Measurements from ENCODE around the gene DLGAP1. TPM values are rescaled to one million over a fixed set of nuclear protein-coding genes. Genes with fewer than 3 reads are reported as not detected.

Gene DLGAP1
- total RNA-seq, 2 experiments from 2014 or later = 0.31 to 0.36 TPM

DNA sequence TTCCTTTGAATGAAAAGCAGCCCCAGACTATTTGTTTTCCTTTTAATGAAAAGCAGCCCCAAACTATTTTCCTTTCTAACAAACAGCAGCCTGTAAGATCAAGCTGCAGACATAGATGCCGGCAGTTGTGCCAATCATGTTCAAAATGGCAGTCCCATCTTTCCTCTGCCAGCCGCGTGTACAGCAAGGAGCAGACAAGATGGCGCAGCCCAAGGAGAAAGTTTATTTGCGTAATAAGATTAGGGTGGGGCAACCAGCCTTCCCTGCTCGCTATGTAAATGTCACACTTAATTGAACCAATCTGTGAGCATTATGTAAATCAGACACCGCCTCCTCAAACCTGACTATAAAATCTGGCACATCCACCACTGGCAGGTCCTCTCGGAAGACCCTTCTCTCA, 779.1 kb downstream of the DLGAP1 start:
- POLR2A ChIA-PET = no interaction called here
- CTCF ChIA-PET = no interaction called here
- H3K36me3 Mint-ChIP-seq (ENCODE audit: low read depth) = no peaks in the 10 kb centered on the region
- Histone ChIP-seq H3K27ac (ENCODE audit: low read depth in 1 of 2, low read length in 2 of 2) (no peak overlapping the region), H3K4me3 (ENCODE audit: low read length) (no peak overlapping the region), H3K9me3 (ENCODE audit: control insufficient read depth in 1 of 2, insufficient read depth in 1 of 2, low read length in 2 of 2) (no peaks in the 10 kb centered on the region), H3K27me3 (ENCODE audit: control insufficient read depth in 1 of 2, insufficient read depth in 2 of 2, low read length in 2 of 2) (no peaks in the 10 kb centered on the region), H3K4me1 (ENCODE audit: insufficient read depth, low read length) (no peaks in the 10 kb centered on the region), H3K36me3 (ENCODE audit: insufficient read depth, low read length) (no peaks in the 10 kb centered on the region)
- no peaks in the 10 kb centered on the region for H3K4me1 Mint-ChIP-seq (ENCODE audit: low read depth)
- ATAC-seq (ENCODE audit: poor library complexity) (no peak), DNase-seq (no peak)
- no peaks in the 10 kb centered on the region for H3K9me3 Mint-ChIP-seq
- no peak overlapping the region for H3K4me3 Mint-ChIP-seq
- no peak for TF ChIP-seq CTCF (IDR thresholded peaks at IDR 0.05)
- intact Hi-C loops (cut with DNase I, micrococcal nuclease) = no loop called here
- H3K27me3 Mint-ChIP-seq = peaks cover 12% of the 10 kb centered on the region
- H3K27ac Mint-ChIP-seq = no peak overlapping the region

DNA sequence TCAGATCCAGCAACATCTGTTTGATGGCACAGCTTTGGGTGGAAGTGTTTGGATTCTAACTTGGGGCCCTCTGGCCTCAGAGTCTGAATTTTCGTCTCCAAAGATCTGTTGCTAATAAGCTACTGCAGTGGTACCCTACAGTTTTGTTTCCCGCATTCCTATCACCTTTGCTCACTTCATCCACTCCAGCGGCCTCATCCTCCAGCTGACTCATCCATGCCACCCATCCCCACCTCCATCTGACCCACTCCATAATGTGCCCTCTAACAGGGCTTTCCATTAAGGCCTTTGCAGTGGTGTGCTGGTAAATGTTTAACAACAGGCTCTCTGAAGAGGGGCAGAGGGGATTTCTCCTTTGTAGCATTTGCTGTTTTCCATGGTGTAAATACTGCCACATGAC, 779.7 kb downstream of the DLGAP1 start:
- H3K4me1 ChIP-seq (ENCODE audit: insufficient read depth, low read length) = no peaks in the 10 kb centered on the region
- ATAC-seq (ENCODE audit: poor library complexity) = no peak
- no peak overlapping the region for H3K4me3 ChIP-seq (ENCODE audit: low read length)
- no peaks in the 10 kb centered on the region for H3K27me3 ChIP-seq (ENCODE audit: control insufficient read depth in 1 of 2, insufficient read depth in 2 of 2, low read length in 2 of 2)
- no peak overlapping the region for H3K27ac ChIP-seq (ENCODE audit: low read depth in 1 of 2, low read length in 2 of 2)
- no peak for TF ChIP-seq CTCF (IDR thresholded peaks at IDR 0.05)
- Mint-ChIP-seq H3K27ac (no peak overlapping the region), H3K27me3 (peaks cover 12% of the 10 kb centered on the region), H3K4me1 (ENCODE audit: low read depth) (no peaks in the 10 kb centered on the region), H3K4me3 (no peak overlapping the region), H3K9me3 (no peaks in the 10 kb centered on the region), H3K36me3 (ENCODE audit: low read depth) (no peaks in the 10 kb centered on the region)
- intact Hi-C loops (cut with DNase I, micrococcal nuclease) = no loop called here
- DNase-seq = no peak
- no peaks in the 10 kb centered on the region for H3K36me3 ChIP-seq (ENCODE audit: insufficient read depth, low read length)
- ChIA-PET POLR2A (no interaction called here), CTCF (no interaction called here)
- H3K9me3 ChIP-seq (ENCODE audit: control insufficient read depth in 1 of 2, insufficient read depth in 1 of 2, low read length in 2 of 2) = no peaks in the 10 kb centered on the region

- POLR2A ChIA-PET = no interaction called here
- Mint-ChIP-seq H3K36me3 (ENCODE audit: low read depth) (no peaks in the 10 kb centered on the region), H3K27ac (no peak overlapping the region), H3K4me1 (ENCODE audit: low read depth) (peaks cover 1% of the 10 kb centered on the region), H3K27me3 (no peaks in the 10 kb centered on the region), H3K4me3 (no peak overlapping the region), H3K9me3 (no peaks in the 10 kb centered on the region)
- CTCF ChIA-PET = interaction anchor here (0.7 kb wide), 1 partner anchor 343 kb away, joined by 3 read pairs; no protein-coding TSS in a partner anchor
- DNase-seq = no peak
- Histone ChIP-seq H3K36me3 (ENCODE audit: insufficient read depth, low read length) (no peaks in the 10 kb centered on the region), H3K9me3 (ENCODE audit: control insufficient read depth in 1 of 2, insufficient read depth in 1 of 2, low read length in 2 of 2) (no peaks in the 10 kb centered on the region), H3K27me3 (ENCODE audit: control insufficient read depth in 1 of 2, insufficient read depth in 2 of 2, low read length in 2 of 2) (no peaks in the 10 kb centered on the region), H3K4me1 (ENCODE audit: insufficient read depth, low read length) (peaks cover 2% of the 10 kb centered on the region), H3K27ac (ENCODE audit: low read depth in 1 of 2, low read length in 2 of 2) (no peak overlapping the region), H3K4me3 (ENCODE audit: low read length) (no peak overlapping the region)
- ATAC-seq (ENCODE audit: poor library complexity) = no peak
- TF ChIP-seq CTCF (IDR thresholded peaks at IDR 0.05) = no peak
- intact Hi-C loops (cut with DNase I, micrococcal nuclease) = no loop called here
These were observed 783.9 kb downstream of the DLGAP1 start for GRCh38 chr18:3671176-3671575.

Measured in CD4-positive, alpha-beta T cell (primary cell).